Gastrocnemius medialis (tissue), 4 donors: ENCODE measurements around the gene SUV39H2. TPM values are rescaled to one million over a fixed set of nuclear protein-coding genes. Genes with fewer than 3 reads are reported as not detected.

Experiments
- ATAC-seq, 2 donors: fragments of 150-250 bp; one replicate each; pipeline ENCODE4 v1.9.1; 2016
- DNase-seq, 2 donors: peaks; one replicate each; pipeline ENCODE4 v3.0.0-alpha.2; 2019
- H3K27ac ChIP-seq, 4 donors: fragments of 200-600 bp; sonication (generic); 1 replicate in 1 of 4; 2 replicates in 3 of 4; pipeline ENCODE4 v1.5.1; 2016 to 2018; ENCODE audit warnings: mild to moderate bottlenecking in 2 of 4, moderate library complexity in 1 of 4
- H3K27me3 ChIP-seq, 3 donors: fragments of 200-600 bp; sonication (generic) in 2 of 3; 1 replicate in 1 of 3; 2 replicates in 2 of 3; pipeline versions ENCODE4 v1.5.1 to v1.6.0; 2016 to 2019; ENCODE audit warnings: mild to moderate bottlenecking in 1 of 3, moderate library complexity in 1 of 3
- H3K36me3 ChIP-seq, 2 donors: fragments of 200-600 bp; sonication (generic) in 1 of 2; one replicate each; pipeline ENCODE4 v1.5.1; 2017 to 2018
- H3K4me1 ChIP-seq, 2 donors: fragments of 200-600 bp; sonication (generic) in 1 of 2; one replicate each; pipeline ENCODE4 v1.5.1; 2016 to 2017; ENCODE audit warnings: mild to moderate bottlenecking in 2 of 2
- H3K4me3 ChIP-seq, 4 donors: fragments of 200-600 bp; sonication (generic) in 3 of 4; 1 replicate in 1 of 4; 2 replicates in 3 of 4; pipeline ENCODE4 v1.5.1; 2016 to 2019; ENCODE audit warnings: mild to moderate bottlenecking in 2 of 4
- H3K9me3 ChIP-seq, 3 donors: fragments of 200-600 bp; sonication (generic) in 2 of 3; 1 replicate in 1 of 3; 2 replicates in 2 of 3; pipeline ENCODE4 v1.5.1; 2016 to 2019
- CTCF ChIP-seq, 5 experiments: fragments of 450-650 bp in 3 of 5; fragments of 200-600 bp in 2 of 5; sonication (generic) in 2 of 5; IDR thresholded peaks in 4 of 5; conservative IDR thresholded peaks in 1 of 5; 1 replicate in 4 of 5; 2 replicates in 1 of 5; pipeline ENCODE4 v1.5.1; 2016 to 2019; ENCODE audit warnings: antibody characterized with exemption in 5 of 5, mild to moderate bottlenecking in 3 of 5, moderate library complexity in 3 of 5
- POLR2A ChIP-seq, 2 donors: fragments of 450-650 bp; IDR thresholded peaks; one replicate each; pipeline ENCODE4 v1.6.1; 2017; ENCODE audit warnings: antibody characterized with exemption in 2 of 2, mild to moderate bottlenecking in 2 of 2, moderate library complexity in 2 of 2
- in situ Hi-C, 4 donors: fragments of 200-750 bp; cut with MboI; loops; one replicate each; pipeline versions ENCODE4 v1.15.0 to v1.8.0; 2017; ENCODE audit warnings: low sequenced_read_pairs in 4 of 4
- intact Hi-C: fragments of 100-400 bp; cut with DNase I; formaldehyde crosslinking; loops from one replicate; pipeline ENCODE4 v1.15.1; 2023; ENCODE audit warnings: low total_unique reads
- total RNA-seq, 4 donors: library from RNA; depleted of rRNA; stranded (reverse); fragments of >200 nt; gene quantifications; one replicate each; pipeline versions ENCODE4 v1.1.0 to v1.2.3, GENCODE V29; 2016

The SUV39H2 gene
- total RNA-seq, 4 donors from 2014 or later, result 0.71 to 7.4 (median 5.0) TPM

GRCh38 chr10:14875941-14876340 lies 2.7 kb upstream of the SUV39H2 start:
- ATAC-seq (no peak), DNase-seq (no peak)
- Histone ChIP-seq H3K27me3 (no peaks in the 10 kb centered on the region), H3K27ac (peak overlapping the region; percentile 97 to 99 (median 99)), H3K9me3 (no peaks in the 10 kb centered on the region), H3K36me3 (no peaks in the 10 kb centered on the region), H3K4me1 (peaks cover 30 to 34% of the 10 kb centered on the region in 2 donors), H3K4me3 (no peak overlapping the region)
- TF ChIP-seq POLR2A (IDR thresholded peaks at IDR 0.05) (no peak), CTCF (IDR thresholded peaks at IDR 0.05 in 4 of 5, conservative IDR thresholded peaks at IDR 0.05 in 1 of 5) (no peak)
- intact Hi-C loops, result loop anchor here (5.0 kb wide), 1 partner anchor 221 kb away; the partner anchor contains the start of gene RPP38
- in situ Hi-C loops, result no loop called here

GRCh38 chr10:14876764-14877163 lies 1.9 kb upstream of the SUV39H2 start:
- intact Hi-C loops, result loop anchor here (5.0 kb wide), 1 partner anchor 221 kb away; the partner anchor contains the start of gene RPP38
- no peaks in the 10 kb centered on the region for H3K9me3 ChIP-seq
- no peaks in the 10 kb centered on the region for H3K36me3 ChIP-seq
- H3K27ac ChIP-seq, result peak overlapping the region; percentile 97 to 99 (median 99)
- peaks cover 30 to 34% of the 10 kb centered on the region in 2 donors for H3K4me1 ChIP-seq
- H3K4me3 ChIP-seq, result peak overlapping the region; percentile 89 to 95 (median 94)
- in situ Hi-C loops, result no loop called here
- ATAC-seq, result peak; percentile 38 to 60
- DNase-seq, result peak; percentile 33 to 45
- no peaks in the 10 kb centered on the region for H3K27me3 ChIP-seq
- TF ChIP-seq CTCF (IDR thresholded peaks at IDR 0.05 in 4 of 5, conservative IDR thresholded peaks at IDR 0.05 in 1 of 5) (no peak), POLR2A (IDR thresholded peaks at IDR 0.05) (no peak)

GRCh38 chr10:14879124-14879927 lies 660 bp downstream of the SUV39H2 start:
- peak overlapping the region; percentile 97 to 99 (median 99) for H3K27ac ChIP-seq
- H3K4me1 ChIP-seq, result peaks cover 30 to 34% of the 10 kb centered on the region in 2 donors
- peak overlapping the region; percentile 83 to 95 (median 91) for H3K4me3 ChIP-seq
- H3K27me3 ChIP-seq, result no peaks in the 10 kb centered on the region
- no peak for ATAC-seq
- intact Hi-C loops, result loop anchor here (2.0 to 5.0 kb wide), 2 partner anchors 218 to 289 kb away; partner anchors contain the start of genes NMT2 and RPP38
- TF ChIP-seq POLR2A (IDR thresholded peaks at IDR 0.05), result no peak
- no peak for TF ChIP-seq CTCF (IDR thresholded peaks at IDR 0.05 in 4 of 5, conservative IDR thresholded peaks at IDR 0.05 in 1 of 5)
- in situ Hi-C loops, result no loop called here
- H3K36me3 ChIP-seq, result no peaks in the 10 kb centered on the region
- no peaks in the 10 kb centered on the region for H3K9me3 ChIP-seq
- DNase-seq, result peak; percentile 2 to 22

- H3K4me3 ChIP-seq, result peak overlapping the region; percentile 83 to 95 (median 91)
- TF ChIP-seq CTCF (IDR thresholded peaks at IDR 0.05 in 4 of 5, conservative IDR thresholded peaks at IDR 0.05 in 1 of 5) (no peak), POLR2A (IDR thresholded peaks at IDR 0.05) (no peak)
- in situ Hi-C loops, result no loop called here
- ATAC-seq (no peak), DNase-seq (no peak)
- H3K36me3 ChIP-seq, result no peaks in the 10 kb centered on the region
- H3K9me3 ChIP-seq, result no peaks in the 10 kb centered on the region
- H3K4me1 ChIP-seq, result peaks cover 30 to 34% of the 10 kb centered on the region in 2 donors
- no peak overlapping the region for H3K27ac ChIP-seq
- no peaks in the 10 kb centered on the region for H3K27me3 ChIP-seq
- intact Hi-C loops, result loop anchor here (2.0 to 5.0 kb wide), 2 partner anchors 217 to 289 kb away; partner anchors contain the start of genes NMT2 and RPP38
These were observed 1.2 kb downstream of the SUV39H2 start for GRCh38 chr10:14879928-14880193.
